Body of pancreas (tissue), 4 donors: Measurements from ENCODE around the gene FAM193A.

ENCODE experiments used
- CTCF ChIP-seq, 7 experiments: fragments of 450-650 bp in 4 of 7; fragments of 200-600 bp in 3 of 7; sonication (generic) in 3 of 7; IDR thresholded peaks; one replicate each; pipeline ENCODE4 v1.5.1; 2016 to 2019; ENCODE audit warnings: antibody characterized with exemption in 7 of 7
- POLR2A ChIP-seq, 3 donors: fragments of 450-650 bp; IDR thresholded peaks; one replicate each; pipeline ENCODE4 v1.6.1; 2016; ENCODE audit warnings: antibody characterized with exemption in 3 of 3, mild to moderate bottlenecking in 2 of 3

GRCh38 chr4:2592572-2592971 is 56.1 kb downstream of the FAM193A start:
- no peak for TF ChIP-seq POLR2A (IDR thresholded peaks at IDR 0.05)
- TF ChIP-seq CTCF (IDR thresholded peaks at IDR 0.05), result no peak
